ENCODE measurements around the gene CA12.

Gene CA12

GRCh38 chr15:63295341-63295740, 86.3 kb downstream of the CA12 start:
- TF ChIP-seq ZFP3 (CRISPR knock-in tag; IDR thresholded peaks at IDR 0.05) (no peak), GLIS3 (CRISPR knock-in tag; IDR thresholded peaks at IDR 0.05) (no peak), ESRRG (CRISPR knock-in tag; IDR thresholded peaks at IDR 0.05) (no peak), TCF4 (CRISPR knock-in tag; IDR thresholded peaks at IDR 0.05; ENCODE audit: borderline replicate concordance) (no peak), ARNTL (CRISPR knock-in tag; IDR thresholded peaks at IDR 0.05; ENCODE audit: borderline replicate concordance, low read depth) (no peak), CREB5 (CRISPR knock-in tag; IDR thresholded peaks at IDR 0.05; ENCODE audit: low read depth) (no peak), TSHZ2 (CRISPR knock-in tag; IDR thresholded peaks at IDR 0.05) (no peak), ISL1 (CRISPR knock-in tag; IDR thresholded peaks at IDR 0.05) (no peak), ZNF565 (CRISPR knock-in tag; conservative IDR thresholded peaks at IDR 0.05; ENCODE audit: low read depth) (no peak), CSDC2 (CRISPR knock-in tag; IDR thresholded peaks at IDR 0.05) (no peak), RARB (CRISPR knock-in tag; IDR thresholded peaks at IDR 0.05) (no peak), OSR1 (CRISPR knock-in tag; IDR thresholded peaks at IDR 0.05) (no peak), ZFP30 (CRISPR knock-in tag; IDR thresholded peaks at IDR 0.05) (no peak), BACH2 (CRISPR knock-in tag; IDR thresholded peaks at IDR 0.05; ENCODE audit: borderline replicate concordance) (no peak)
- TF ChIP-seq, protein P1, sequence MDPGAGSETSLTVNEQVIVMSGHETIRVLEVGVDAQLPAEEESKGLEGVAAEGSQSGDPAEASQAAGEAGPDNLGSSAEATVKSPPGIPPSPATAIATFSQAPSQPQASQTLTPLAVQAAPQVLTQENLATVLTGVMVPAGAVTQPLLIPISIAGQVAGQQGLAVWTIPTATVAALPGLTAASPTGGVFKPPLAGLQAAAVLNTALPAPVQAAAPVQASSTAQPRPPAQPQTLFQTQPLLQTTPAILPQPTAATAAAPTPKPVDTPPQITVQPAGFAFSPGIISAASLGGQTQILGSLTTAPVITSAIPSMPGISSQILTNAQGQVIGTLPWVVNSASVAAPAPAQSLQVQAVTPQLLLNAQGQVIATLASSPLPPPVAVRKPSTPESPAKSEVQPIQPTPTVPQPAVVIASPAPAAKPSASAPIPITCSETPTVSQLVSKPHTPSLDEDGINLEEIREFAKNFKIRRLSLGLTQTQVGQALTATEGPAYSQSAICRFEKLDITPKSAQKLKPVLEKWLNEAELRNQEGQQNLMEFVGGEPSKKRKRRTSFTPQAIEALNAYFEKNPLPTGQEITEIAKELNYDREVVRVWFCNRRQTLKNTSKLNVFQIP (CRISPR knock-in tag; IDR thresholded peaks at IDR 0.05; ENCODE audit: borderline replicate concordance, low read depth): no peak
- ATAC-seq: no peak

DNA sequence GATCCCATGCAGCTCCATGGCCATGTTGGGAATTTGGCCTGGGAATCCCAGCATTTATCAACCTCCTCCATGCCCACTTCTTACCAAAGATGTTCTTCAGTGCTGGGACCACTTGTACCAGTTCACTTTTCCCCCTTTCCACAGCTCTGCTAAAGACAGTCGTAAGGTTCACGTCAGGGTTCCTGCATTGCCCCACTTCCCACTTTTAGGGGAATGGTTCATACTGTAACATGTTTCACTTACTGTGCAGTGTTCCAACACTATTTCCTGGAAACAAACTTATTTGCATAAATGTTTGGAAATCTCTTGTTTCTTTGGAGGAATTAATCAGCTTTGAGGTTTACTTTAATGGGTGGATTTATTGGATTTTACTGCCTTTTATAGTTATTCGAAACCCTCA, 87.3 kb downstream of the CA12 start:
- TF ChIP-seq ZC3H10 (CRISPR knock-in tag; IDR thresholded peaks at IDR 0.05) (no peak), ARNTL (CRISPR knock-in tag; IDR thresholded peaks at IDR 0.05; ENCODE audit: borderline replicate concordance, low read depth) (no peak), ISL1 (CRISPR knock-in tag; IDR thresholded peaks at IDR 0.05) (no peak), TOX (CRISPR knock-in tag; IDR thresholded peaks at IDR 0.05; ENCODE audit: borderline replicate concordance) (no peak)
- TF ChIP-seq, protein P2, sequence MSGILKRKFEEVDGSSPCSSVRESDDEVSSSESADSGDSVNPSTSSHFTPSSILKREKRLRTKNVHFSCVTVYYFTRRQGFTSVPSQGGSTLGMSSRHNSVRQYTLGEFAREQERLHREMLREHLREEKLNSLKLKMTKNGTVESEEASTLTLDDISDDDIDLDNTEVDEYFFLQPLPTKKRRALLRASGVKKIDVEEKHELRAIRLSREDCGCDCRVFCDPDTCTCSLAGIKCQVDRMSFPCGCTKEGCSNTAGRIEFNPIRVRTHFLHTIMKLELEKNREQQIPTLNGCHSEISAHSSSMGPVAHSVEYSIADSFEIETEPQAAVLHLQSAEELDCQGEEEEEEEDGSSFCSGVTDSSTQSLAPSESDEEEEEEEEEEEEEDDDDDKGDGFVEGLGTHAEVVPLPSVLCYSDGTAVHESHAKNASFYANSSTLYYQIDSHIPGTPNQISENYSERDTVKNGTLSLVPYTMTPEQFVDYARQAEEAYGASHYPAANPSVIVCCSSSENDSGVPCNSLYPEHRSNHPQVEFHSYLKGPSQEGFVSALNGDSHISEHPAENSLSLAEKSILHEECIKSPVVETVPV (CRISPR knock-in tag; IDR thresholded peaks at IDR 0.05): no peak
- ATAC-seq: no peak

GRCh38 chr15:63292771-63293170, 88.9 kb downstream of the CA12 start:
- ATAC-seq: no peak
- TF ChIP-seq ZC3H10 (CRISPR knock-in tag; IDR thresholded peaks at IDR 0.05): no peak
- TF ChIP-seq PATZ1 (CRISPR knock-in tag; IDR thresholded peaks at IDR 0.05; ENCODE audit: borderline replicate concordance): no peak
- TF ChIP-seq TCF4 (CRISPR knock-in tag; IDR thresholded peaks at IDR 0.05; ENCODE audit: borderline replicate concordance): no peak
- TF ChIP-seq CREB5 (CRISPR knock-in tag; IDR thresholded peaks at IDR 0.05; ENCODE audit: low read depth): no peak
- TF ChIP-seq, protein P1 (CRISPR knock-in tag; IDR thresholded peaks at IDR 0.05; ENCODE audit: borderline replicate concordance, low read depth): no peak
- no peak for TF ChIP-seq ZNF565 (CRISPR knock-in tag; conservative IDR thresholded peaks at IDR 0.05; ENCODE audit: low read depth)
- TF ChIP-seq ESRRG (CRISPR knock-in tag; IDR thresholded peaks at IDR 0.05): no peak
